ENCODE data around the gene COPS3. TPM values are rescaled to one million over a fixed set of nuclear protein-coding genes. Genes with fewer than 3 reads are reported as not detected.

Gene COPS3
- total and polyA plus RNA-seq, 2 of the 8 experiments (the other 6 are each of a cell fraction or from before 2014, with no cell fraction given) = 82.9 to 110 TPM

GRCh38 chr17:17253406-17253805 lies 27.6 kb downstream of the COPS3 start:
- no peak overlapping the region for H3K18ac ChIP-seq (ENCODE audit: extremely low read depth, low read length)
- peaks cover 18 to 52% (median 36%) of the 10 kb centered on the region in 4 experiments for H3K36me3 ChIP-seq (ENCODE audit: control insufficient read depth in 2 of 4, insufficient read depth in 4 of 4, low read length in 3 of 4)
- POLR2A ChIA-PET (ENCODE audit: partially characterized antibody) = interaction anchor here (1.1 kb wide), 1 partner anchor 43 kb away, joined by 3 read pairs; no protein-coding TSS in a partner anchor
- 91% methylated on average over 3 of the region's 3 CpGs; no CpG with 5 or more reads in 1 of the 2 experiments for WGBS, 2 experiments (ENCODE audit: extremely low coverage in 1 of 2, insufficient coverage in 1 of 2, insufficient read length in 1 of 2, insufficient replicate concordance in 2 of 2, low coverage in 1 of 2, low lambda C conversion rate in 2 of 2, missing lambda C conversion rate in 1 of 2)
- no peak for DNase-seq (ENCODE audit: low read depth in 1 of 2, low spot score in 2 of 2)
- H3K56ac ChIP-seq (replicated peaks; ENCODE audit: insufficient read length, low read depth, low read length) = no peak overlapping the region
- no peaks in the 10 kb centered on the region for H3K4me1 ChIP-seq (replicated peaks in 1 of 4; ENCODE audit: control insufficient read depth in 3 of 4, insufficient read depth in 4 of 4, low read length in 3 of 4)
- CTCF ChIA-PET (ENCODE audit: partially characterized antibody) = interaction anchor here (0.8 to 1.4 kb wide), 4 partner anchors 9 to 17 kb away, joined by 3 to 6 read pairs (median 4); no protein-coding TSS in a partner anchor
- H2BK15ac ChIP-seq (ENCODE audit: low read length) = no peak overlapping the region
- H3K27me3 ChIP-seq (replicated peaks in 1 of 4; ENCODE audit: control insufficient read depth in 3 of 4, extremely low read depth in 1 of 4, insufficient read depth in 3 of 4, low read length in 3 of 4) = no peaks in the 10 kb centered on the region
- no peaks in the 10 kb centered on the region for H3K23me2 ChIP-seq (ENCODE audit: low read depth, low read length)
- no peak overlapping the region for H3K4me3 ChIP-seq (ENCODE audit: extremely low read depth in 1 of 4, insufficient read depth in 2 of 4, low read depth in 3 of 4, low read length in 4 of 4)
- no peaks in the 10 kb centered on the region for H3K9me3 ChIP-seq (ENCODE audit: insufficient read depth in 2 of 2, low read depth in 1 of 2, low read length in 1 of 2)
- H3K23ac ChIP-seq (ENCODE audit: insufficient read length) = no peak overlapping the region
- no peaks in the 10 kb centered on the region for H3K79me2 ChIP-seq (ENCODE audit: control insufficient read depth in 1 of 2, insufficient read depth in 2 of 2, low read length in 2 of 2)
- H4K8ac ChIP-seq (ENCODE audit: extremely low read depth, insufficient read depth, low read length) = no peak overlapping the region
- H3K9ac ChIP-seq (replicated peaks in 1 of 4; ENCODE audit: extremely low read depth in 1 of 4, low read depth in 3 of 4, low read length in 3 of 4) = no peak overlapping the region
- H2BK12ac ChIP-seq (ENCODE audit: low read depth, low read length) = no peak overlapping the region
- H3K4me2 ChIP-seq (ENCODE audit: insufficient read depth in 1 of 2, low read depth in 2 of 2, low read length in 2 of 2) = no peak overlapping the region
- H4K20me1 ChIP-seq (replicated peaks in 1 of 2; ENCODE audit: control insufficient read depth in 1 of 2, insufficient read depth in 2 of 2, low read length in 2 of 2) = peaks cover 3% of the 10 kb centered on the region in 2 experiments
- no peak overlapping the region for H3K14ac ChIP-seq (ENCODE audit: insufficient read length)
- no peak overlapping the region for H3K27ac ChIP-seq (ENCODE audit: low read depth, low read length)
- no peak for FAIRE-seq
- no peak overlapping the region for H2BK120ac ChIP-seq (replicated peaks; ENCODE audit: low read depth, low read length)
- H2AFZ ChIP-seq (ENCODE audit: low read length) = no peak overlapping the region
- no peak overlapping the region for H2BK20ac ChIP-seq (ENCODE audit: low read length)
- 0 out of 2 replicates have a peak, but pooled peaks cover 2% of the 10 kb centered on the region for H3K79me1 ChIP-seq (ENCODE audit: low read depth, low read length)
- H4K91ac ChIP-seq (replicated peaks; ENCODE audit: insufficient read length, low read length) = no peak overlapping the region
- no peak overlapping the region for H2AK5ac ChIP-seq (ENCODE audit: low read depth, low read length)
- no peak overlapping the region for H3K4ac ChIP-seq (replicated peaks; ENCODE audit: insufficient read length, low read depth, low read length)
- H4K5ac ChIP-seq (ENCODE audit: insufficient read length, low read depth, low read length) = no peak overlapping the region
- H2BK5ac ChIP-seq (ENCODE audit: low read depth, low read length) = no peak overlapping the region
- no peak for TF ChIP-seq ATF3 (IDR thresholded peaks at IDR 0.05; ENCODE audit: insufficient read depth, low read depth, low read length)
- TF ChIP-seq TAF1 (IDR thresholded peaks at IDR 0.05; ENCODE audit: low read depth, low read length) = no peak
- TF ChIP-seq HDAC6 (IDR thresholded peaks at IDR 0.05; ENCODE audit: low read depth, low read length) = no peak
- TF ChIP-seq EGR1 (IDR thresholded peaks at IDR 0.05; ENCODE audit: borderline replicate concordance, low read depth, low read length) = no peak
- no peak for TF ChIP-seq KDM5A (IDR thresholded peaks at IDR 0.05; ENCODE audit: low read length)
- TF ChIP-seq JUND (IDR thresholded peaks at IDR 0.05; ENCODE audit: low read length) = no peak
- no peak for TF ChIP-seq TBP (IDR thresholded peaks at IDR 0.05; ENCODE audit: low read depth, low read length)
- TF ChIP-seq CBX5 (IDR thresholded peaks at IDR 0.05; ENCODE audit: low read depth, low read length) = no peak
- no peak for TF ChIP-seq CTBP2 (IDR thresholded peaks at IDR 0.05; ENCODE audit: borderline replicate concordance, insufficient read depth, insufficient read length, low read length)
- no peak for TF ChIP-seq SAP30 (IDR thresholded peaks at IDR 0.05; ENCODE audit: insufficient read depth, insufficient replicate concordance, low read length)
- no peak for TF ChIP-seq POU5F1 (IDR thresholded peaks at IDR 0.05; ENCODE audit: low read depth, low read length)
- TF ChIP-seq GABPA (IDR thresholded peaks at IDR 0.05; ENCODE audit: borderline replicate concordance, insufficient read depth, low read length) = no peak
- no peak for TF ChIP-seq ZNF274 (IDR thresholded peaks at IDR 0.05; ENCODE audit: borderline replicate concordance, extremely low read depth, low read length)
- TF ChIP-seq SUZ12 (IDR thresholded peaks at IDR 0.05; ENCODE audit: low read length) = no peak
